Body of pancreas (tissue), 4 donors: ENCODE measurements around the gene B3GLCT.

Source experiments
- POLR2A ChIP-seq, 3 donors: fragments of 450-650 bp; IDR thresholded peaks; one replicate each; pipeline ENCODE4 v1.6.1; 2016; ENCODE audit warnings: antibody characterized with exemption in 3 of 3, mild to moderate bottlenecking in 2 of 3
- TF ChIP-seq, protein P1 (sequence below), 7 experiments: fragments of 450-650 bp in 4 of 7; fragments of 200-600 bp in 3 of 7; sonication (generic) in 3 of 7; IDR thresholded peaks; one replicate each; pipeline ENCODE4 v1.5.1; 2016 to 2019; ENCODE audit warnings: antibody characterized with exemption in 7 of 7

DNA sequence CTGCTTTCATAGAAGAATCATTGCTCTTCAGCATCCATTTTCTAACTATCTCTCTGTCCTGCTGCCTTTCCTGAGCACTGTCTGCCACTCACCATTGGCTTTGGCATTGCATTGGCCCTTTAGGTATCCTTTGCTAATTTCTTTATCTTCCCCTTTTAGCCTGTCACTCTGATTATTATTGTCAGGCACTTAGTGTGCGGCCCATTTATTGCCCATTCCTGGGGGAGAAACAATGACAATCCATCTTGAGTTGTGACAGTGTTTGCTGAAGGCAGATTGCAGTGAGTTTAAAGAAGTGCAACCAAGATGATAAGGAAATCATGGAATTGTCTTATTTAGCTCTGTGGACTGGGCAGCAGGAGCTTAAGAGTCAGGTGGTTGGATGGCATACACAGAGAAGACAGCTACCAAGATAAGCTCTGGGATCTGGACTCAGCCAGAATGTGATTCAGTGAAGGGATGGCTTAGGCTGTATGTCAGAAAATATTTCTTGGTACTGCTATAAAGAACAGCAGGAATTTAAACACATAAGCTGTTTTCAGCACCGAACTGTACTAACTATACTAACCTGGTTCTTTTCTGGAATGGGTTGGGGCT lies 25.3 kb downstream of the B3GLCT start:
- TF ChIP-seq POLR2A (IDR thresholded peaks at IDR 0.05), result no peak
- TF ChIP-seq, protein P1, sequence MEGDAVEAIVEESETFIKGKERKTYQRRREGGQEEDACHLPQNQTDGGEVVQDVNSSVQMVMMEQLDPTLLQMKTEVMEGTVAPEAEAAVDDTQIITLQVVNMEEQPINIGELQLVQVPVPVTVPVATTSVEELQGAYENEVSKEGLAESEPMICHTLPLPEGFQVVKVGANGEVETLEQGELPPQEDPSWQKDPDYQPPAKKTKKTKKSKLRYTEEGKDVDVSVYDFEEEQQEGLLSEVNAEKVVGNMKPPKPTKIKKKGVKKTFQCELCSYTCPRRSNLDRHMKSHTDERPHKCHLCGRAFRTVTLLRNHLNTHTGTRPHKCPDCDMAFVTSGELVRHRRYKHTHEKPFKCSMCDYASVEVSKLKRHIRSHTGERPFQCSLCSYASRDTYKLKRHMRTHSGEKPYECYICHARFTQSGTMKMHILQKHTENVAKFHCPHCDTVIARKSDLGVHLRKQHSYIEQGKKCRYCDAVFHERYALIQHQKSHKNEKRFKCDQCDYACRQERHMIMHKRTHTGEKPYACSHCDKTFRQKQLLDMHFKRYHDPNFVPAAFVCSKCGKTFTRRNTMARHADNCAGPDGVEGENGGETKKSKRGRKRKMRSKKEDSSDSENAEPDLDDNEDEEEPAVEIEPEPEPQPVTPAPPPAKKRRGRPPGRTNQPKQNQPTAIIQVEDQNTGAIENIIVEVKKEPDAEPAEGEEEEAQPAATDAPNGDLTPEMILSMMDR (IDR thresholded peaks at IDR 0.05), result no peak
